ENCODE data around the gene RALBP1.
A peak's percentile ranks its signal among the peaks of the same experiment; 100 is the strongest.

The RALBP1 gene

DNA sequence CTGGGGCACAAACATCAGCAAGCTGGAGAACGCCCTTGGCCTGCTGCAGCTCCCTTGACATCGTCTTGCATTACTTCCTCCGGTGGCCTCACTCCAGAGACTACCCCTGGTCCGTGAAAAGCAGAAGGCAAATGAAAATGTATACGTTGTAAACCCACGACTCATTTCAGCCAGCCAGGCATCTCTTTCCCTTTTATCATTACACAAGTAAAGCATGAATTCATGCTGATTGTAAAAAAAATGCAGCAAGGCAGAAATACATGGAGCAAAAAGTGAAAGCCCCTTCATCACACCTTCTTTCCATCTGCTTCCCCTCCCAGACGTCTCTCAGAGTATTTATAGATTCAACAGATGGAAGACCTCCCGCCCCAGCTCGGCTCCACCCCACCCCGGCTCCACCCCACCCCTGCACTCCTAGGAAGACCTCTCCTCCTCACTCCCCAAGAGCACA lies 41.6 kb upstream of the RALBP1 start:
- peak; percentile 34 for DNase-seq
- Histone ChIP-seq H3K27me3 (ENCODE audit: control insufficient read depth in 1 of 2, insufficient read depth in 1 of 2, low read length in 2 of 2) (no peaks in the 10 kb centered on the region), H3K14ac (ENCODE audit: low read length in 2 of 2) (no peak overlapping the region), H3K9ac (ENCODE audit: low read length) (no peak overlapping the region), H4K91ac (ENCODE audit: low read length) (no peak overlapping the region), H3K4me3 (ENCODE audit: insufficient read depth in 1 of 2, low read depth in 1 of 2, low read length in 2 of 2) (no peak overlapping the region), H2BK12ac (ENCODE audit: low read length in 2 of 2) (no peak overlapping the region), H3K27ac (ENCODE audit: low read length, poor library complexity, severe bottlenecking) (no peak overlapping the region), H3K9me3 (ENCODE audit: control insufficient read depth, low read length) (no peaks in the 10 kb centered on the region), H3K4me2 (ENCODE audit: low read length, poor library complexity, severe bottlenecking) (no peak overlapping the region), H3K36me3 (ENCODE audit: control insufficient read depth in 1 of 2, insufficient read depth in 2 of 2, low read depth in 1 of 2, low read length in 2 of 2) (no peaks in the 10 kb centered on the region), H3K18ac (ENCODE audit: low read depth in 1 of 2, low read length in 2 of 2) (no peak overlapping the region), H3K79me1 (replicated peaks; ENCODE audit: low read length, poor library complexity, severe bottlenecking) (no peaks in the 10 kb centered on the region), H2BK120ac (ENCODE audit: low read depth, low read length) (no peak overlapping the region), H3K4ac (ENCODE audit: low read depth in 1 of 2, low read length in 2 of 2) (no peak overlapping the region), H2BK5ac (ENCODE audit: low read depth, low read length, poor library complexity, severe bottlenecking) (no peak overlapping the region), H2AFZ (ENCODE audit: low read depth, low read length) (no peak overlapping the region), H3K23ac (ENCODE audit: low read length in 2 of 2) (no peak overlapping the region), H2AK5ac (ENCODE audit: low read length, severe bottlenecking) (no peak overlapping the region), H4K8ac (ENCODE audit: low read length) (no peak overlapping the region), H2BK15ac (ENCODE audit: low read depth, poor library complexity, severe bottlenecking) (no peak overlapping the region), H3K4me1 (ENCODE audit: control insufficient read depth, insufficient read depth, low read depth, low read length) (peaks cover 3% of the 10 kb centered on the region)
- 54% methylated on average over 8 of the region's 10 CpGs for WGBS

DNA sequence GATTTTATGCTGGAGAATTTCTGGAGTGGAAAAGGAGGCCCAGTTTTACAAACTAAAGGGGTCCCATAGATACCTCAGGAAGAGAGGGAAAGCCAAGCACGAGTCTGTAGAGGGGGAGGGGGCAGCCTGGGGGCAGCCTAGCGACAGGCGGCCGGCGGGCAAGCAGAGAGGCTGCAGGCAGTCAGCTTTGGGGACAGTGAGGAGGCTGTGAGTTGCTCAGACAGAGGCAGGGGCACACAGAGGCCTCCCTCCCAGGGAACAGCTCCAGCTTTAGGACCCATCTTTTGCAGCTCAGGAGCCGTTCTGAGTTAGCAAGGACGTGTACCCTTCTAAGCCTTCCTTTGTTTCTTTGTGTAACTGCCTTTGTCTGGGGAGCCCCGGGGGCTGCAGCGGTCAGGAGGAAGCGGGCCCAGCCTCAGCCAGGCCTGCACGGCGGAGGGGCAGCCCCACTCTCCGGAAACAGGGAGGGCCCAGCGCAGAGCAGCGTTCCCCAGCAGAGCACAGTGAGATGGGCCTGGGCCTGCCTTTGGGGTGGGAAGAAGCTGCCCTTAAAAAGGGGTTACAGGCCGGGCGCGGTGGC lies 41.1 kb upstream of the RALBP1 start:
- no peak overlapping the region for H3K4me2 ChIP-seq (ENCODE audit: low read length, poor library complexity, severe bottlenecking)
- no peak overlapping the region for H4K8ac ChIP-seq (ENCODE audit: low read length)
- H4K91ac ChIP-seq (ENCODE audit: low read length), result peak overlapping the region; percentile 25
- no peaks in the 10 kb centered on the region for H3K27me3 ChIP-seq (ENCODE audit: control insufficient read depth in 1 of 2, insufficient read depth in 1 of 2, low read length in 2 of 2)
- H3K36me3 ChIP-seq (ENCODE audit: control insufficient read depth in 1 of 2, insufficient read depth in 2 of 2, low read depth in 1 of 2, low read length in 2 of 2), result no peaks in the 10 kb centered on the region
- DNase-seq, result no peak
- no peak overlapping the region for H2BK120ac ChIP-seq (ENCODE audit: low read depth, low read length)
- H3K9me3 ChIP-seq (ENCODE audit: control insufficient read depth, low read length), result no peaks in the 10 kb centered on the region
- H3K79me1 ChIP-seq (replicated peaks; ENCODE audit: low read length, poor library complexity, severe bottlenecking), result no peaks in the 10 kb centered on the region
- no peak overlapping the region for H2AFZ ChIP-seq (ENCODE audit: low read depth, low read length)
- no peak overlapping the region for H3K27ac ChIP-seq (ENCODE audit: low read length, poor library complexity, severe bottlenecking)
- H3K4ac ChIP-seq (ENCODE audit: low read depth in 1 of 2, low read length in 2 of 2), result no peak overlapping the region
- H3K23ac ChIP-seq (ENCODE audit: low read length in 2 of 2), result no peak overlapping the region
- no peak overlapping the region for H3K9ac ChIP-seq (ENCODE audit: low read length)
- H2BK15ac ChIP-seq (ENCODE audit: low read depth, poor library complexity, severe bottlenecking), result no peak overlapping the region
- peak overlapping the region in 1 of 2 experiments; percentile 2 for H3K18ac ChIP-seq (ENCODE audit: low read depth in 1 of 2, low read length in 2 of 2)
- H3K4me3 ChIP-seq (ENCODE audit: insufficient read depth in 1 of 2, low read depth in 1 of 2, low read length in 2 of 2), result no peak overlapping the region
- 86% methylated on average over 18 of the region's 18 CpGs for WGBS
- H2AK5ac ChIP-seq (ENCODE audit: low read length, severe bottlenecking), result no peak overlapping the region
- no peak overlapping the region for H2BK5ac ChIP-seq (ENCODE audit: low read depth, low read length, poor library complexity, severe bottlenecking)
- no peak overlapping the region for H3K14ac ChIP-seq (ENCODE audit: low read length in 2 of 2)
- H3K4me1 ChIP-seq (ENCODE audit: control insufficient read depth, insufficient read depth, low read depth, low read length), result peaks cover 3% of the 10 kb centered on the region
- H2BK12ac ChIP-seq (ENCODE audit: low read length in 2 of 2), result no peak overlapping the region

GRCh38 chr18:9435041-9435440 lies 40.3 kb upstream of the RALBP1 start:
- H3K18ac ChIP-seq (ENCODE audit: low read depth in 1 of 2, low read length in 2 of 2), result no peak overlapping the region
- H3K27me3 ChIP-seq (ENCODE audit: control insufficient read depth in 1 of 2, insufficient read depth in 1 of 2, low read length in 2 of 2), result no peaks in the 10 kb centered on the region
- H3K27ac ChIP-seq (ENCODE audit: low read length, poor library complexity, severe bottlenecking), result no peak overlapping the region
- H2AK5ac ChIP-seq (ENCODE audit: low read length, severe bottlenecking), result no peak overlapping the region
- H2BK120ac ChIP-seq (ENCODE audit: low read depth, low read length), result no peak overlapping the region
- no peak overlapping the region for H3K9ac ChIP-seq (ENCODE audit: low read length)
- no peak overlapping the region for H3K14ac ChIP-seq (ENCODE audit: low read length in 2 of 2)
- H2BK15ac ChIP-seq (ENCODE audit: low read depth, poor library complexity, severe bottlenecking), result no peak overlapping the region
- no peak overlapping the region for H2BK5ac ChIP-seq (ENCODE audit: low read depth, low read length, poor library complexity, severe bottlenecking)
- H3K4me1 ChIP-seq (ENCODE audit: control insufficient read depth, insufficient read depth, low read depth, low read length), result peaks cover 3% of the 10 kb centered on the region
- H4K91ac ChIP-seq (ENCODE audit: low read length), result no peak overlapping the region
- no peak overlapping the region for H3K4me2 ChIP-seq (ENCODE audit: low read length, poor library complexity, severe bottlenecking)
- DNase-seq, result no peak
- no peak overlapping the region for H2BK12ac ChIP-seq (ENCODE audit: low read length in 2 of 2)
- H4K8ac ChIP-seq (ENCODE audit: low read length), result no peak overlapping the region
- no peaks in the 10 kb centered on the region for H3K36me3 ChIP-seq (ENCODE audit: control insufficient read depth in 1 of 2, insufficient read depth in 2 of 2, low read depth in 1 of 2, low read length in 2 of 2)
- no peak overlapping the region for H3K4me3 ChIP-seq (ENCODE audit: insufficient read depth in 1 of 2, low read depth in 1 of 2, low read length in 2 of 2)
- 97% methylated on average over 14 of the region's 17 CpGs for WGBS
- no peaks in the 10 kb centered on the region for H3K79me1 ChIP-seq (replicated peaks; ENCODE audit: low read length, poor library complexity, severe bottlenecking)
- no peaks in the 10 kb centered on the region for H3K9me3 ChIP-seq (ENCODE audit: control insufficient read depth, low read length)
- no peak overlapping the region for H3K23ac ChIP-seq (ENCODE audit: low read length in 2 of 2)
- H3K4ac ChIP-seq (ENCODE audit: low read depth in 1 of 2, low read length in 2 of 2), result no peak overlapping the region
- no peak overlapping the region for H2AFZ ChIP-seq (ENCODE audit: low read depth, low read length)

GRCh38 chr18:9436206-9436929 lies 38.9 kb upstream of the RALBP1 start:
- Histone ChIP-seq H4K91ac (ENCODE audit: low read length) (no peak overlapping the region), H2BK5ac (ENCODE audit: low read depth, low read length, poor library complexity, severe bottlenecking) (no peak overlapping the region), H3K36me3 (ENCODE audit: control insufficient read depth in 1 of 2, insufficient read depth in 2 of 2, low read depth in 1 of 2, low read length in 2 of 2) (no peaks in the 10 kb centered on the region), H3K79me1 (replicated peaks; ENCODE audit: low read length, poor library complexity, severe bottlenecking) (no peaks in the 10 kb centered on the region), H3K18ac (ENCODE audit: low read depth in 1 of 2, low read length in 2 of 2) (no peak overlapping the region), H3K27me3 (ENCODE audit: control insufficient read depth in 1 of 2, insufficient read depth in 1 of 2, low read length in 2 of 2) (no peaks in the 10 kb centered on the region), H3K27ac (ENCODE audit: low read length, poor library complexity, severe bottlenecking) (no peak overlapping the region), H4K8ac (ENCODE audit: low read length) (no peak overlapping the region), H3K4me2 (ENCODE audit: low read length, poor library complexity, severe bottlenecking) (no peak overlapping the region), H2AK5ac (ENCODE audit: low read length, severe bottlenecking) (no peak overlapping the region), H3K23ac (ENCODE audit: low read length in 2 of 2) (no peak overlapping the region), H3K9me3 (ENCODE audit: control insufficient read depth, low read length) (no peaks in the 10 kb centered on the region), H3K4me1 (ENCODE audit: control insufficient read depth, insufficient read depth, low read depth, low read length) (peaks cover 3% of the 10 kb centered on the region), H3K4ac (ENCODE audit: low read depth in 1 of 2, low read length in 2 of 2) (no peak overlapping the region), H3K4me3 (ENCODE audit: insufficient read depth in 1 of 2, low read depth in 1 of 2, low read length in 2 of 2) (no peak overlapping the region), H2BK15ac (ENCODE audit: low read depth, poor library complexity, severe bottlenecking) (no peak overlapping the region), H2BK12ac (ENCODE audit: low read length in 2 of 2) (no peak overlapping the region), H2AFZ (ENCODE audit: low read depth, low read length) (no peak overlapping the region), H3K14ac (ENCODE audit: low read length in 2 of 2) (no peak overlapping the region), H2BK120ac (ENCODE audit: low read depth, low read length) (no peak overlapping the region), H3K9ac (ENCODE audit: low read length) (peak overlapping the region; percentile 20)
- no peak for DNase-seq
- 83% methylated on average over 2 of the region's 5 CpGs for WGBS
